Non-pigmented ciliary epithelial cell (primary cell): ENCODE data around the gene EEF2.
"Not testable (repeated sequence)": the region's sequence is repeated elsewhere in the genome, so short reads cannot be mapped to it uniquely, and the experiment has no call there.

ENCODE experiments used
- DNase-seq: peaks from one replicate; pipeline ENCODE4 v3.0.0-alpha.2; 2010; ENCODE audit warnings: low read depth

The EEF2 gene

DNA sequence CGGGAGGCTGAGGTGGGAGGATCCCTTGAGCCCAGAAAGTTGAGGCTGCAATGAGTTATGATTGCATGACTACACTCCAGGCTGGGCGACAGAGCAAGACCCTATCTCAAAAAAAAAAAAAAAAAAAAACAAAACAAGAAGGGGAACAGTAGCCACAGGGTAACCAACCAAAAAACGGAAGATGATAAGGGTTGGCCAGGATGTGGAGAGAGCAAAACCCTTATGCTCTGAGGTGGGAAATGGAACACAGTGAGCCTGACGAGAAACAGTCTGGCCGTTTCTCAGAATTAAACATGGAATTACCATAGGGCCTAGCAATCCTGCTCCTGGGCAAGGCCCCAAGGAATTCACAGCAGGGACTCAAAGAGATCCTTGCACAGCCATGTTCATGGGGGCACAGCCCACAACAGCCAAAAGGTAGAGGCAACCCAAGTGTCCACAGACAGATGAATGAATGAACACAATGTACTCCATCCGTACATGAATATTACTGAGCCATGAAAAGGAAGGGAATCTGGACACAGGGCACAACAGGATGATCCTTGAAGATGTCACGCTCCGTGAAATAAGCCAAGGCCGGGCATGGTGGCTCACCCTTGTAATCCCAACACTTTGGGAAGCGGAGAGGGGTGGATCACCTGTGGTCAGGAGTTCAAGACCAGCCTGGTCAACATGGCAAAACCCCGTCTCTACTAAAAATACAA is 41.1 kb downstream of the EEF2 start:
- no peak for DNase-seq

DNA sequence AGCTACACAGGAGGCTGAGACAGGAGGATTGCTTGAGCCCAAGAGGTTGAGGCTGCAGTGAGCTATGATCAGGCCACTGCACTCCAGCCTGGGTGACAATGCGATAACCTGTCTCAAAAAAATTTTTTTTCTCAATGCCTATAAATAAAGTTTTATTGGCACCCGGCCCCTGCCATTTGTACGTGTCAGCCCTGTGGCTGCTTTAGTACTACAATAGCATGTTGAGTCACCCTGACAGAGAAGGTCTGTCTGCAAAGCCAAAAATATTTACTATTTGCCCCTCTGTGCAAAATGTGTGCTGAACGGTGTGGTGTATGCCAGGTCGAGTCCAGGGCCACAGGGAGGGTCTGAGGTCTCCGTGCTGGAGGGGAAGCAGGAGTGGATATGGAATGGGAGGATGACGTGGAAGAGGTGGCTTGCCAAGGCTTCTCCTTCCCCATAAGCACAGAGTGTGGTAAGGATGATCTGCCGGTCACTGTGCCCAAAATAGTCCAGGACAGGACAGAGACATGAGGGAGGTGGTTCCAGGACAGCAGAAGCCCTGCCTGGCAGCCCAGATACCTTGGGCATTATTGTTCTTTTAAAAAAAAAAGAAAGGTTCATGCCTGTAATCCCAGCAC is 42.4 kb downstream of the EEF2 start:
- no peak for DNase-seq

DNA sequence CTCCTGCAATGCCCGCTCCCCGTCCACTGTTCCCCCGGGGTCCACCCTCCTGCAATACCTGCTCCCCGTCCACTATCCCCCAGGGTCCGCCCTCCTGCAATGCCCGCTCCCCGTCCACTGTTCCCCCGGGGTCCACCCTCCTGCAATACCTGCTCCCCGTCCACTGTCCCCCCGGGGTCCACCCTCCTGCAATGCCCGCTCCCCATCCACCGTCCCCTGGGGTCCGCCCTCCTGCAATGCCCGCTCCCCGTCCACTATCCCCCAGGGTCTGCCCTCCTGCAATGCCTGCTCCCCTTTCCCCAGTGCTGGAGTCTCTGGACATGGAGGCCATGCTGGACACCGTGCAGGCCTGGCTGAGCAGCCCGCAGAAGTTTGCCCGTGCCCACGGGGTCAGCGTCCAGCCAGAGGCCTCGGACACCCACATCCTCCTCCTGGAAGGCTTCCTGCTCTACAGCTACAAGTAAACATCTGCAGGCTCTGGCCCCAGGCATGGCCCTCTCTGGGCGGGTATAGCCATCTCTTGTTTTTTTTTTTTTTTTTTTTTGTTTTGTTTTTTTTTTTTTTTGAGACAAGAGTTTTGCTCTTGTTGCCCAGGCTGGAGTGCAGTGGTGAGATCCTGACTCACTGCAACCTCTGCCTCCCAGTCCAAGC is 46.8 kb downstream of the EEF2 start:
- DNase-seq = not testable (repeated sequence)

DNA sequence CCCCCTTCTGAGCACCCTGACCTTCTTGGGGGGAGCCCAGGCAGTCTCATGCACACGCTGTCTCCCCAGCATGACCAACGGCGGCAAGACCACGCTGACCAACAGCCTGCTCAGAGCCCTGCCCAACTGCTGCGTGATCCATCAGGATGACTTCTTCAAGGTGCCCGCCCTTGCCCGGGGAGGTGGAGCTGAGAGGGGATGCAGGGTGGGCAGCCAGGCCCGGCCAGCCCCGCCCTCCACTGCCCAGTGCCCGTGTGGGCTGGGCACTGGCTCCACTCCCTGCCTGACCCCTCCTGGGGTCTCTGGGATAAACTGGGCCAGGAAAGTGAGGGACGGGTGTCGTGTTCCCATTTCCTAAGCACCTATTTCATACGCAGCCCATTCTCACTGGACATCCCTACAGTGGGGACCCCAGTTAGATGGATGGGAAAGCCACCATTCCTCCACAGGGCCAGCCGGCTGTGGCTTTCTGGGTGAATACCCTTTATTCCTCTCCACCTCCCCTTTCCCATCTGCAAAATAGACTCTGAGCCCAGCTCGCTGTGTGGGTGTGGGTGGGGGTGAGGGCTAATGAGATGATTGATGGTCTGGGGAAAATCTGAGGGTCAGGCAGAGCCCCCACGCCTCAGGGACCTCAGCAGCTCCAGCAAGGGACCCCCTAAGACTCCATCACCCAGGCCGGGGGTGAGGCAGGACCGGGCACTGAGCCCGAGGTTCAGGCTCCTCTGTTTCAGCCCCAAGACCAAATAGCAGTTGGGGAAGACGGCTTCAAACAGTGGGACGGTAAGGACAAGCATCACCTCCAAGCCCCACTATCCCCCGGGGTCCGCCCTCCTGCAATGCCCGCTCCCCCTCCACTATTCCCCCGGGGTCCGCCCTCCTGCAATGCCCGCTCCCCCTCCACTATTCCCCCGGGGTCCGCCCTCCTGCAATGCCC is 48.5 kb downstream of the EEF2 start:
- no peak for DNase-seq

DNA sequence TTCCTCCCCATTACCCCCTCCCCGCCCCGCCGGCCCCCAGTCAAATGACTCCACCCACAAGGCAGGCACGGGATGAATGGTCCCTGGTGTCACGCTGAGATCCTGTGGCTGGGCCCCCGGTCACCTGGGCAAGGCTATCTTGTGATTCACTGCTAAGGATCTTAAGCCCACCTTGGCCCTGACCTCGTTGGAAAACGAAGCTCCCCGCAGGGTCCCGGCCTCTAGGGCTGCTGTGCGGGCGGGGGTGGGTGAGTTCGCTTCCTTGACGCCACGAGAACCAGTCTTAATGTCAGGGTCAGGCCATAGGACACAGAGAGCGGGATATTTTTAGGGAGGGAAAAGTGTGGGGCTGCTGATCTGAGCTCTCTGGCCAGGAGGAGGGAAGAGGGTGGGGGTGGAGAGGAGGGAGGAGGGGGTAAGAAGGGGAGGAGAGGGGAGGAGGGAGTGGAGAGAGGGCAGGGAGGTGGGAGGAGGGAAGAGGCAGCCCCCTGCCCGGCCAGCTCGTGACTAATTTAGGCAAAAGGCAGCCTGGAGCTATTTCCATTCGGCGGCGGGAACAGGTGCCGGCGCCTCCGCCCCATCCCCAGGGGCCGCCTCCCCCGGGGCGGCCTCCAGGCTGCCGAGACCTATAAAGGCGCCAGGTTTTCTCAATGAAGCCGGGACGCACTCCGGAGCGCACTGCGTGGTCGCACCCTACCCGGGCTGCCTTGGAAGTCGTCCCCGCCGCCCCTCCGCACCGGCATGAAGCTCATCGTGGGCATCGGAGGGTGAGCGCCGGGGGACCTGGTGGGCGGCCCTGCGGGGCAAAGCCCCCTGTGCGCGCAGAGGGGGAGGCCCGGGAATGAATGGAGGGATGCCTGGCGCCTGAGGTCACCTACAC is 52.1 kb downstream of the EEF2 start, which contains the start of gene NMRK2:
Gene NMRK2 (plus strand): TSS at position 139 of the 880 bp plus-strand sequence. CDS start 603 bp downstream, at position 742.
- DNase-seq = no peak

DNA sequence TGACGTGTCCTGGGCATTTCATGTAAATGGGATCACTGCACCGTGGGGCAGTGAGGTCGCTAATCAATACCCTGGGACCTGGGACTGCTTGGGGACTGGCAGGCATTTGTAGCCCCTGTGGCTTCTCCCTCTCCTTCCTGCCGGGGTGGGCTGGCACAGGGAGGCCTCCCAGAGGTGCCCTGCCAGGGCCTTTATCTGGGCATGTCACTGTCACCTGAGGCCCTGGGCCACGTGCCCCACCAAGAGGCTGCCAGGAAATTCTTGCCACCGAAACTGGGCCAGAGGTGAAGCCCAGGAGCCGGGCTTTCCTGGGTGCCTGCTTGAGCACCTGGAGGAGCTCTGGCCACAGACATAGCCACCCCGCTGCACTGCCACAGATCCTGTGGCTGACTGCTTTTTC is 54.2 kb downstream of the EEF2 start:
- DNase-seq = no peak
